ENCODE results near the gene EPHB1.

Gene EPHB1

GRCh38 chr3:134908271-134908670 lies 113.2 kb downstream of the EPHB1 start:
- Histone ChIP-seq H3K27ac (replicated peaks) (no peak overlapping the region), H3K4me3 (replicated peaks; ENCODE audit: insufficient read depth, low read length) (no peak overlapping the region), H3K27me3 (ENCODE audit: insufficient read depth, poor library complexity, severe bottlenecking) (no peaks in the 10 kb centered on the region)
- TF ChIP-seq REST (IDR thresholded peaks at IDR 0.05; ENCODE audit: insufficient replicate concordance, low read depth) (no peak), CTCF (IDR thresholded peaks at IDR 0.05; ENCODE audit: insufficient read depth, low read length) (no peak), GABPA (IDR thresholded peaks at IDR 0.05; ENCODE audit: low read depth) (no peak), POLR2AphosphoS5 (IDR thresholded peaks at IDR 0.05; ENCODE audit: low read depth) (no peak), SPI1 (IDR thresholded peaks at IDR 0.05; ENCODE audit: borderline replicate concordance, low read depth) (no peak)
- no peak for DNase-seq (ENCODE audit: low read depth in 1 of 2, low spot score in 1 of 2)

- TF ChIP-seq POLR2AphosphoS5 (IDR thresholded peaks at IDR 0.05; ENCODE audit: low read depth), result no peak
- no peak for TF ChIP-seq SPI1 (IDR thresholded peaks at IDR 0.05; ENCODE audit: borderline replicate concordance, low read depth)
- TF ChIP-seq GABPA (IDR thresholded peaks at IDR 0.05; ENCODE audit: low read depth), result no peak
- TF ChIP-seq REST (IDR thresholded peaks at IDR 0.05; ENCODE audit: insufficient replicate concordance, low read depth), result no peak
- no peak for TF ChIP-seq CTCF (IDR thresholded peaks at IDR 0.05; ENCODE audit: insufficient read depth, low read length)
- Histone ChIP-seq H3K27me3 (ENCODE audit: insufficient read depth, poor library complexity, severe bottlenecking) (no peaks in the 10 kb centered on the region), H3K4me3 (replicated peaks; ENCODE audit: insufficient read depth, low read length) (no peak overlapping the region), H3K27ac (replicated peaks) (no peak overlapping the region)
- no peak for DNase-seq (ENCODE audit: low read depth in 1 of 2, low spot score in 1 of 2)
Observed at GRCh38 chr3:134910026-134910425, 115.0 kb downstream of the EPHB1 start.

- no peak for DNase-seq (ENCODE audit: low read depth in 1 of 2, low spot score in 1 of 2)
Observed at GRCh38 chr3:134911586-134912548, 116.8 kb downstream of the EPHB1 start.

More at GRCh38 chr3:134911586-134912548, 116.8 kb downstream of the EPHB1 start:
- no peak overlapping the region for H3K27ac ChIP-seq (replicated peaks)
- no peak for TF ChIP-seq GABPA (IDR thresholded peaks at IDR 0.05; ENCODE audit: low read depth)
- no peak for TF ChIP-seq SPI1 (IDR thresholded peaks at IDR 0.05; ENCODE audit: borderline replicate concordance, low read depth)
- no peak for TF ChIP-seq POLR2AphosphoS5 (IDR thresholded peaks at IDR 0.05; ENCODE audit: low read depth)
- no peak for TF ChIP-seq REST (IDR thresholded peaks at IDR 0.05; ENCODE audit: insufficient replicate concordance, low read depth)
- no peak for TF ChIP-seq CTCF (IDR thresholded peaks at IDR 0.05; ENCODE audit: insufficient read depth, low read length)
- no peaks in the 10 kb centered on the region for H3K27me3 ChIP-seq (ENCODE audit: insufficient read depth, poor library complexity, severe bottlenecking)
- H3K4me3 ChIP-seq (replicated peaks; ENCODE audit: insufficient read depth, low read length), result no peak overlapping the region
